Ascending aorta (tissue), 2 donors: ENCODE measurements around the gene ZFYVE21. TPM values are rescaled to one million over a fixed set of nuclear protein-coding genes. Genes with fewer than 3 reads are reported as not detected.

ENCODE experiments used
- DNase-seq, 2 donors: peaks; one replicate each; pipeline ENCODE4 v3.0.0-alpha.2; 2019; ENCODE audit warnings: low spot score in 2 of 2
- H3K27ac ChIP-seq, 2 donors: fragments of 200-600 bp; sonication (generic); one replicate each; pipeline ENCODE4 v1.5.1; 2016 to 2017; ENCODE audit warnings: mild to moderate bottlenecking in 1 of 2
- H3K27me3 ChIP-seq: fragments of 200-600 bp; sonication (generic); one replicate; pipeline ENCODE4 v1.5.1; 2017
- H3K36me3 ChIP-seq, 2 donors: fragments of 200-600 bp; sonication (generic); one replicate each; pipeline ENCODE4 v1.5.1; 2016
- H3K4me1 ChIP-seq, 2 donors: fragments of 200-600 bp; sonication (generic); one replicate each; pipeline ENCODE4 v1.5.1; 2016 to 2017; ENCODE audit warnings: mild to moderate bottlenecking in 1 of 2
- H3K4me3 ChIP-seq, 2 donors: fragments of 200-600 bp; sonication (generic); one replicate each; pipeline ENCODE4 v1.5.1; 2016 to 2017; ENCODE audit warnings: mild to moderate bottlenecking in 1 of 2
- H3K9me3 ChIP-seq, 2 donors: fragments of 200-600 bp; sonication (generic); one replicate each; pipeline ENCODE4 v1.5.1; 2016
- CTCF ChIP-seq, 3 experiments: fragments of 200-600 bp in 2 of 3; fragments of 450-650 bp in 1 of 3; sonication (generic) in 2 of 3; IDR thresholded peaks; one replicate each; pipeline ENCODE4 v1.5.1; 2016 to 2019; ENCODE audit warnings: antibody characterized with exemption in 3 of 3, mild to moderate bottlenecking in 1 of 3, moderate library complexity in 1 of 3
- intact Hi-C: fragments of 100-400 bp; cut with DNase I; formaldehyde crosslinking; loops from one replicate; pipeline ENCODE4 v1.15.1; 2023
- total RNA-seq: library from RNA; depleted of rRNA; stranded (reverse); fragments of >200 nt; gene quantifications from one replicate; pipeline ENCODE4 v1.1.0, GENCODE V29; 2016

ZFYVE21 gene
- total RNA-seq, 1 donor from 2014 or later: 219 TPM

DNA sequence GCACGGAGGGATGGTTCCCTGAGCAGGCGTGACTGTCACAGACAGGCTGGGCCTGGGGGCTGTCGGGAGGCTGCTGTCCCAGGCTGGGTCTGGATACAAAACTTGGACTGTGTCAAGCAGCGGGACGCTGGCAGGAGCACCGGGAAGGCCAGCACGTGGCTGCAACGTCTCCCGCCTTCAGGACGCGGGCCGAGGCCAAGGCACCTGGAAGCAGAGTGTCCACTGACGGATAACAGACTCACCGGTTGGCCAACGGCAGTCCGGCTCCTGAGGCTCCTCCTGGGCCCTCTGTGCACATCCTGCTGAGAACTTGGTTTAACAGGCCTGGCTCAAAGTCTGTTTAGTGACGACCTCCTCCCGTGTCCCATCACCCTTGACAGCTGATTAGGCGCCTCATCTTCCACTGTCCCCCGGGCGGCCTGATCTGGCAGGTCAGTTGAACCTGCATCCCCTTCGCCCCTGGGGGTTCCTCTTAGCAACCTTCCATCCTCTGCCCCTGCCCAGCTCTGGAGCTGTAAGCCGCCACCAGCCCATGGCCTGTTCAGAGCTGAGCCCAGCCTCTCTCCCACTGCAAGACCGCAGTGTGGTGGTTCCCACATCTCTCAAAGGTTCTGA is 2.9 kb upstream of the ZFYVE21 start:
- intact Hi-C loops: loop anchor here (10.0 kb wide), 1 partner anchor 378 kb away; the partner anchor contains the start of gene EIF5
- Histone ChIP-seq H3K4me1 (peaks cover 27 to 40% of the 10 kb centered on the region in 2 donors), H3K27me3 (no peaks in the 10 kb centered on the region), H3K9me3 (no peaks in the 10 kb centered on the region), H3K4me3 (peak overlapping the region in 1 of 2 donors; percentile 2), H3K27ac (peak overlapping the region; percentile 81 to 83), H3K36me3 (peaks cover 0 to under 1% of the 10 kb centered on the region in 2 donors)
- no peak for TF ChIP-seq CTCF (IDR thresholded peaks at IDR 0.05)
- no peak for DNase-seq

DNA sequence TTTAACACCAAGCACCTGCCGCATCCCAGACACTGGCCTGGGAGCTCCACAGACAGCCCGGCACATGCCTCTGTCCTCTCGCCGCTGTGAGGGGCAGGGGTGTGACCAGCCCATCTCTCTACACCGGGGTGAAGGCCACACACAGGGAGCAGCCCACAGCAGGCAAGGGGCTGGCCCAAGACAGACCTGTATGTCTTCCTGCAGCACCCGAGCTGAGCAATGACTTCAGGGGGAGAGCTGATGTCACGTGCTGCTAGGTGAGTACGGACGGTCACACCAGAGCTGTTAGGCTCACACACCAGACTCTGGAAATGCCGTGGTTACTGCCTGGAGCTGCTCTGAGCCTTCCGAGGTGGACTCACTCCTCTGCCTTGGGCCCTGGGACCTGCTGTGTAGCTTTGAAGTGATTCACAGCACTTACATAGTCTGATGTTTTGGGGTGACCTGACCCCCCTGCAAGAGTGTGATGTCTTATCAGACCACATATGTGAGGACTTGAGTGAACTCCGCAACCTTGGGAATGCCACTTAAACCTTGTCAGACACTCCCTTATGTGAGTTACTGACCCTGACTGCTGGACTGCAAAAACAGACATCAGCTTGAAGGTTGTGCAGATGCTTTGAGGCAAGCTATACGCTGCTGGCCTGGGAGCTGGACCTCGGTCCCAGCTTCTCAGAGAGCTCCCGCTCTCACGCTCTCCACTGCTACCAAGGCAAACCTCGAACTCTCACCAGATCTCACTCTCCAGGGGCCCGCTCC is 2.1 kb upstream of the ZFYVE21 start:
- H3K36me3 ChIP-seq: no peaks in the 10 kb centered on the region
- no peak overlapping the region for H3K4me3 ChIP-seq
- no peak for TF ChIP-seq CTCF (IDR thresholded peaks at IDR 0.05)
- H3K27ac ChIP-seq: peak overlapping the region in 1 of 2 donors; percentile 83
- DNase-seq: no peak
- intact Hi-C loops: loop anchor here (10.0 kb wide), 1 partner anchor 379 kb away; the partner anchor contains the start of gene EIF5
- peaks cover 28 to 45% of the 10 kb centered on the region in 2 donors for H3K4me1 ChIP-seq
- H3K9me3 ChIP-seq: no peaks in the 10 kb centered on the region
- H3K27me3 ChIP-seq: no peaks in the 10 kb centered on the region

GRCh38 chr14:103714063-103714724 is 1.4 kb upstream of the ZFYVE21 start:
- intact Hi-C loops: loop anchor here (10.0 kb wide), 1 partner anchor 379 kb away; the partner anchor contains the start of gene EIF5
- no peak for TF ChIP-seq CTCF (IDR thresholded peaks at IDR 0.05)
- H3K27me3 ChIP-seq: no peaks in the 10 kb centered on the region
- H3K36me3 ChIP-seq: no peaks in the 10 kb centered on the region
- no peak overlapping the region for H3K27ac ChIP-seq
- H3K9me3 ChIP-seq: no peaks in the 10 kb centered on the region
- H3K4me3 ChIP-seq: peak overlapping the region in 1 of 2 donors; percentile 99
- H3K4me1 ChIP-seq: peaks cover 30 to 49% of the 10 kb centered on the region in 2 donors
- DNase-seq: no peak

GRCh38 chr14:103716091-103716801 is 636 bp downstream of the ZFYVE21 start:
- Histone ChIP-seq H3K4me3 (peak overlapping the region; percentile 94 to 99), H3K27ac (peak overlapping the region; percentile 77 to 90), H3K9me3 (no peaks in the 10 kb centered on the region), H3K36me3 (no peaks in the 10 kb centered on the region), H3K27me3 (no peaks in the 10 kb centered on the region), H3K4me1 (peaks cover 30 to 49% of the 10 kb centered on the region in 2 donors)
- TF ChIP-seq CTCF (IDR thresholded peaks at IDR 0.05): no peak
- intact Hi-C loops: loop anchor here (5.0 to 10.0 kb wide), 4 partner anchors 89 to 381 kb away; partner anchors contain the start of genes BAG5, COA8, EIF5 and KLC1
- no peak for DNase-seq

GRCh38 chr14:103716899-103717411 is 1.3 kb downstream of the ZFYVE21 start:
- H3K36me3 ChIP-seq: no peaks in the 10 kb centered on the region
- no peaks in the 10 kb centered on the region for H3K9me3 ChIP-seq
- intact Hi-C loops: loop anchor here (5.0 to 10.0 kb wide), 4 partner anchors 90 to 382 kb away; partner anchors contain the start of genes BAG5, COA8, EIF5 and KLC1
- no peaks in the 10 kb centered on the region for H3K27me3 ChIP-seq
- no peak for TF ChIP-seq CTCF (IDR thresholded peaks at IDR 0.05)
- DNase-seq: no peak
- H3K4me1 ChIP-seq: peaks cover 30 to 46% of the 10 kb centered on the region in 2 donors
- no peak overlapping the region for H3K27ac ChIP-seq
- H3K4me3 ChIP-seq: peak overlapping the region; percentile 94 to 99
